Glutamatergic neuron (in vitro differentiated cells): ENCODE measurements around the gene IL16. TPM values are rescaled to one million over a fixed set of nuclear protein-coding genes. Genes with fewer than 3 reads are reported as not detected.

Experiments used
- DNase-seq: peaks from one replicate; pipeline ENCODE4 v3.0.0; 2022
- H3K27ac Mint-ChIP-seq: one replicate; pipeline ENCODE4 v1.8.0; 2020; ENCODE audit warnings: mild to moderate bottlenecking, mixed read lengths, inconsistent platforms; ENCODE audit not compliant: unreplicated experiment
- H3K27me3 Mint-ChIP-seq: one replicate; pipeline ENCODE4 v1.8.0; 2020; ENCODE audit warnings: mild to moderate bottlenecking, moderate library complexity, mixed read lengths, inconsistent platforms; ENCODE audit not compliant: unreplicated experiment
- H3K36me3 Mint-ChIP-seq: one replicate; pipeline ENCODE4 v1.8.0; 2020; ENCODE audit warnings: mild to moderate bottlenecking, mixed read lengths, inconsistent platforms; ENCODE audit not compliant: unreplicated experiment
- H3K4me1 Mint-ChIP-seq: one replicate; pipeline ENCODE4 v1.8.0; 2020; ENCODE audit warnings: mild to moderate bottlenecking, low read depth, mixed read lengths, inconsistent platforms; ENCODE audit not compliant: unreplicated experiment
- H3K4me3 Mint-ChIP-seq: one replicate; pipeline ENCODE4 v1.8.0; 2020; ENCODE audit warnings: mild to moderate bottlenecking, mixed read lengths, inconsistent platforms; ENCODE audit not compliant: unreplicated experiment
- H3K9me3 Mint-ChIP-seq: one replicate; pipeline ENCODE4 v1.8.0; 2020; ENCODE audit warnings: mild to moderate bottlenecking, moderate library complexity, mixed read lengths, inconsistent platforms; ENCODE audit not compliant: unreplicated experiment
- CTCF ChIP-seq: fragments of 200-600 bp; sonication (generic); IDR thresholded peaks from one replicate; pipeline ENCODE4 v1.5.0; 2021; ENCODE audit not compliant: partially characterized antibody, unreplicated experiment
- total RNA-seq: library from RNA; stranded (reverse); fragmentation: NEBNext Ultra II Directional; extraction: Animal tissue kit (Norgen Biotek cat#: 25700); gene quantifications from one replicate; pipeline ENCODE4 v1.2.1, GENCODE V29; 2021; ENCODE audit not compliant: unreplicated experiment

Gene IL16
- total RNA-seq, 1 donor from 2014 or later: 0.27 TPM

DNA sequence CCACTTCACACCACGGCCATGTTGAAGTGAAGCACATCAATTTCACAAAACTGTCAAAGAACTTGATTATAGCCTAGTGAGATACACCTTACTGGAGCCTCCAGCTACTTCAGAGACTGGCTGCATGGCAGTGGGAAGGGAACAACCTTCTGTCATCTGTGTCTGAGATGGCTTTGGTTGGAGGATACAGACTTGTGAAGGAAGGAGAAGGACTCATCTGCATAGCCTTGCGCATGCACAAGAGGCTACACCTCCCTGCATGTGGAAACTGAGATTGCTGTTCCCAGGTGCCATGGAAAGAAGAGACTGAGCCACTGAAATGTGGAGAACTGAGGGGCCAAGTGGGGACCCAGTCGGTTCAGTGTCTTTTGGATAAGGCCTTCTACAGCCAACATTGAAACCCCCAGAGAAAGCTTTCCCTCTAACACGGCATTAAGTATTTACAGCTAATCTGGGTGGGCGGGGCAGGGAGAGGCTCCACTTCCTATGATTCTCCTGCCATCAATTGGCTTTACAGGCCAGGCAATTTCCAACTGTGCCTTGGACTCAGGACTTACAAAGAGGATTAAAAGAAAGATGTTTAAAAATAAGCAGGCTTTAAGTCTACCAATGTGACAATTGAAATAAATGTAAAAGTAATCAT is 58.8 kb downstream of the IL16 start:
- H3K4me1 Mint-ChIP-seq: no peaks in the 10 kb centered on the region
- no peak for TF ChIP-seq CTCF
- H3K27me3 Mint-ChIP-seq: no peaks in the 10 kb centered on the region
- no peak for DNase-seq
- no peak overlapping the region for H3K4me3 Mint-ChIP-seq
- H3K27ac Mint-ChIP-seq: no peak overlapping the region
- peaks cover 1% of the 10 kb centered on the region for H3K36me3 Mint-ChIP-seq
- no peaks in the 10 kb centered on the region for H3K9me3 Mint-ChIP-seq

DNA sequence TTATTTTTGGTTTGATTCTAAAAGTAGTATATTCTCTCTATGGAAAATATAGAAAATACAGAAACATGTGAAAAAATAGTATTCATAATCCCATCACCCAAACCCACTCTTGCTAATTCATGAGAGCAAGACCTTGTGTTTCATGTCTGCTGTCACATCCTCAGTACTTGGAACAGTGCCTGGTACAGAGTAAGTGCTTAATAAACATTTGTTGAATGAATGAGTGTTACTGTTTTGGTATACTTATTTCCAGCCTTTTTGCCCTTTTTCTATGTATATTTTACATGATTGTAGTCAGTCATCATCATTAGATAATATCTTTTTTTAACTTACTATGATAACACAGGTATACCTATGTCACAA is 59.3 kb downstream of the IL16 start:
- Mint-ChIP-seq H3K36me3 (no peaks in the 10 kb centered on the region), H3K4me3 (no peak overlapping the region), H3K4me1 (no peaks in the 10 kb centered on the region), H3K27me3 (no peaks in the 10 kb centered on the region), H3K27ac (no peak overlapping the region), H3K9me3 (no peaks in the 10 kb centered on the region)
- DNase-seq: no peak
- no peak for TF ChIP-seq CTCF

GRCh38 chr15:81256916-81257315 is 60.2 kb downstream of the IL16 start:
- Mint-ChIP-seq H3K27me3 (no peaks in the 10 kb centered on the region), H3K9me3 (no peaks in the 10 kb centered on the region), H3K4me1 (no peaks in the 10 kb centered on the region), H3K4me3 (no peak overlapping the region), H3K36me3 (no peaks in the 10 kb centered on the region), H3K27ac (no peak overlapping the region)
- DNase-seq: no peak
- TF ChIP-seq CTCF: no peak

DNA sequence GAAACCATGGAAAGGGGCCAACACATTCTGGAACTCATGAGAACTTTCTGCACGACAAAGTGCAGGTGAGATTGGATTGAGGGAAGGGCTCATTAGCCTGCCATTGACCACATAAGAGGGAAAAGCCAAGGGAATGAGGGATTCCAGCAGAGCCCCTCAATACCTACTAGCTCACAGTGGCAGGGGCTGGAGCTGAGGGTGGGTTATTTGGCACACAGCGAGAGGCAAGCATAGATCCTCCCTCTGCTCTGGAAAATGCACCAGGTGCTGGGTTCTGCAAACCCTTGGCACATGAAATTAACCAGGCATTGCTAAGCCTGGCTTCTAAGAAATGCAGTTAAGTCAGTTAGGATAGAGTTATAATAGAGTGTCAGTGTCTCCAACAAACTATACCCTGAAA is 60.8 kb downstream of the IL16 start:
- TF ChIP-seq CTCF: no peak
- no peaks in the 10 kb centered on the region for H3K9me3 Mint-ChIP-seq
- DNase-seq: no peak
- H3K27ac Mint-ChIP-seq: no peak overlapping the region
- H3K4me3 Mint-ChIP-seq: no peak overlapping the region
- H3K27me3 Mint-ChIP-seq: no peaks in the 10 kb centered on the region
- H3K36me3 Mint-ChIP-seq: no peaks in the 10 kb centered on the region
- H3K4me1 Mint-ChIP-seq: no peaks in the 10 kb centered on the region

- Mint-ChIP-seq H3K9me3 (no peaks in the 10 kb centered on the region), H3K4me3 (no peak overlapping the region), H3K27ac (no peak overlapping the region), H3K27me3 (no peaks in the 10 kb centered on the region), H3K4me1 (no peaks in the 10 kb centered on the region), H3K36me3 (no peaks in the 10 kb centered on the region)
- no peak for TF ChIP-seq CTCF
- no peak for DNase-seq
Observed at GRCh38 chr15:81258455-81258854, 61.8 kb downstream of the IL16 start.
